ENCODE data around the gene TEX51.

The TEX51 gene

GRCh38 chr2:126915903-126916302, 17.2 kb downstream of the TEX51 start:
- no peak for DNase-seq

- no peak for DNase-seq
These were observed 18.1 kb downstream of the TEX51 start for GRCh38 chr2:126916744-126917143.

- no peak for DNase-seq
These were observed 22.4 kb downstream of the TEX51 start for GRCh38 chr2:126921066-126921465.

- no peak for DNase-seq
These were observed 32.4 kb downstream of the TEX51 start for GRCh38 chr2:126930970-126931590.

GRCh38 chr2:126932529-126932928, 33.8 kb downstream of the TEX51 start:
- DNase-seq: no peak

GRCh38 chr2:126932966-126933710, 34.4 kb downstream of the TEX51 start:
- DNase-seq: no peak

GRCh38 chr2:126933711-126934091, 35.0 kb downstream of the TEX51 start:
- no peak for DNase-seq

- peak; percentile 55 for DNase-seq
These were observed 36.1 kb downstream of the TEX51 start for GRCh38 chr2:126934809-126935208.

- DNase-seq: no peak
These were observed 37.1 kb downstream of the TEX51 start for GRCh38 chr2:126935774-126936173.

GRCh38 chr2:126936219-126936723, 37.6 kb downstream of the TEX51 start:
- DNase-seq: no peak

GRCh38 chr2:126940331-126940730, 41.6 kb downstream of the TEX51 start:
- no peak for DNase-seq

- DNase-seq: no peak
These were observed 43.9 kb downstream of the TEX51 start for GRCh38 chr2:126942427-126943203.

- no peak for DNase-seq
These were observed 45.1 kb downstream of the TEX51 start for GRCh38 chr2:126943612-126944348.

GRCh38 chr2:126945118-126945517, 46.4 kb downstream of the TEX51 start:
- no peak for DNase-seq

- DNase-seq: no peak
These were observed 47.8 kb downstream of the TEX51 start for GRCh38 chr2:126946318-126947102.

GRCh38 chr2:126947103-126947429, 48.4 kb downstream of the TEX51 start:
- no peak for DNase-seq

GRCh38 chr2:126949775-126950174, 51.1 kb downstream of the TEX51 start:
- no peak for DNase-seq

- DNase-seq: no peak
These were observed 51.8 kb downstream of the TEX51 start for GRCh38 chr2:126950504-126950903.

Measured in NCI-H2029 treated with DMSO at 0.1 percent for 48 hours (cell line).